ENCODE data around the gene SGSM2. TPM values are rescaled to one million over a fixed set of nuclear protein-coding genes. Genes with fewer than 3 reads are reported as not detected.

SGSM2 gene
- total RNA-seq, 1 experiment from 2014 or later, result 47.2 TPM

- no peak overlapping the region for H3K9ac ChIP-seq (ENCODE audit: low read length)
- H3K4me3 ChIP-seq (ENCODE audit: low read length), result no peak overlapping the region
- H2AFZ ChIP-seq (ENCODE audit: low read length), result no peak overlapping the region
- H3K79me2 ChIP-seq (ENCODE audit: low read length), result peaks cover 33% of the 10 kb centered on the region
- H4K20me1 ChIP-seq (ENCODE audit: low read length), result no peaks in the 10 kb centered on the region
- no peak for DNase-seq
- no peak overlapping the region for H3K4me2 ChIP-seq (ENCODE audit: low read length)
- no peaks in the 10 kb centered on the region for H3K9me2 ChIP-seq (replicated peaks; ENCODE audit: low read length)
- no peaks in the 10 kb centered on the region; the same call in 1 of the 2 replicates for H3K36me3 ChIP-seq (ENCODE audit: low read depth, low read length)
- 0 out of 2 replicates have a peak, but pooled peaks cover 3% of the 10 kb centered on the region for H3K4me1 ChIP-seq (ENCODE audit: insufficient read depth, low read length)
- ChIA-PET POLR2A (ENCODE audit: unreplicated experiment) (interaction anchor here (0.6 kb wide), 1 partner anchor 34 kb away, joined by 5 read pairs; no protein-coding TSS in a partner anchor), CTCF (no interaction called here)
- no peaks in the 10 kb centered on the region for H3F3A ChIP-seq (ENCODE audit: low read length, unreplicated experiment)
- ATAC-seq, result no peak
- TF ChIP-seq EZH2phosphoT487 (IDR thresholded peaks at IDR 0.05; ENCODE audit: borderline replicate concordance, low read length), result no peak
- no peak for TF ChIP-seq CTCF (conservative IDR thresholded peaks at IDR 0.05; ENCODE audit: low read depth, low read length)
- no peak for TF ChIP-seq EZH2 (IDR thresholded peaks at IDR 0.05; ENCODE audit: low read length, unreplicated experiment)
- BruUV-seq (replicated peaks), result no TSS peak
- intact Hi-C loops (cut with micrococcal nuclease), result no loop called here
- no peaks in the 10 kb centered on the region for H3K27me3 ChIP-seq (ENCODE audit: low read length)
- no peaks in the 10 kb centered on the region for H3K9me3 ChIP-seq (ENCODE audit: low read length)
- H3K27ac ChIP-seq (ENCODE audit: low read length), result no peak overlapping the region
Measured at GRCh38 chr17:2299136-2299535, 38.2 kb upstream of the SGSM2 start.

DNA sequence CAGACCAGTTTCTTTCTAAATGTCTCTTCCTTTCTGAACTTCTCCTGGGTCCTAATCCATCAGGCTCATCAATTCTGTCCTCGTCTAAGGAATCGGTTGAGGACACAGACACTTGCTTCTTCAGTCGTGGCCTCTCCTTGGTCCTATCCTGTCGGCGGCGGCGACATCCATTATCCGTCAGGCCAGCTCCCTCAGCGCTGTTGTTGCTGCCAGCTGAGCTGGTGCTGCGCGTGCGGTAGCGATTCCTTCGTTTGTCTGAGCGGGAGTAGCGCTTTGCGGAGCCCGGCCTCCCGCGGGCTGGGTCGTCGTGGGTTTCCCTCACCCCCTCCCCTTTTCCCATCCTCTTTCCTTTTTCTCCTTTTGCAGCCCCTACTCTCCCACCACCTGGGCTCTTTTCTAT lies 37.5 kb upstream of the SGSM2 start:
- intact Hi-C loops (cut with micrococcal nuclease), result no loop called here
- Histone ChIP-seq H3K9me3 (ENCODE audit: low read length) (no peaks in the 10 kb centered on the region), H3F3A (ENCODE audit: low read length, unreplicated experiment) (no peaks in the 10 kb centered on the region), H3K27ac (ENCODE audit: low read length) (no peak overlapping the region), H3K27me3 (ENCODE audit: low read length) (no peaks in the 10 kb centered on the region), H3K36me3 (ENCODE audit: low read depth, low read length) (no peaks in the 10 kb centered on the region; the same call in 1 of the 2 replicates), H2AFZ (ENCODE audit: low read length) (no peak overlapping the region), H3K4me3 (ENCODE audit: low read length) (no peak overlapping the region), H3K4me1 (ENCODE audit: insufficient read depth, low read length) (0 out of 2 replicates have a peak, but pooled peaks cover 3% of the 10 kb centered on the region), H3K79me2 (ENCODE audit: low read length) (peaks cover 37% of the 10 kb centered on the region), H4K20me1 (ENCODE audit: low read length) (no peaks in the 10 kb centered on the region), H3K4me2 (ENCODE audit: low read length) (no peak overlapping the region), H3K9me2 (replicated peaks; ENCODE audit: low read length) (no peaks in the 10 kb centered on the region), H3K9ac (ENCODE audit: low read length) (no peak overlapping the region)
- ChIA-PET CTCF (no interaction called here), POLR2A (ENCODE audit: unreplicated experiment) (interaction anchor here (0.6 kb wide), 1 partner anchor 33 kb away, joined by 5 read pairs; no protein-coding TSS in a partner anchor)
- BruUV-seq (replicated peaks), result no TSS peak
- TF ChIP-seq CTCF (conservative IDR thresholded peaks at IDR 0.05; ENCODE audit: low read depth, low read length), result no peak
- TF ChIP-seq EZH2 (IDR thresholded peaks at IDR 0.05; ENCODE audit: low read length, unreplicated experiment), result no peak
- no peak for TF ChIP-seq EZH2phosphoT487 (IDR thresholded peaks at IDR 0.05; ENCODE audit: borderline replicate concordance, low read length)
- no peak for DNase-seq
- no peak for ATAC-seq

DNA sequence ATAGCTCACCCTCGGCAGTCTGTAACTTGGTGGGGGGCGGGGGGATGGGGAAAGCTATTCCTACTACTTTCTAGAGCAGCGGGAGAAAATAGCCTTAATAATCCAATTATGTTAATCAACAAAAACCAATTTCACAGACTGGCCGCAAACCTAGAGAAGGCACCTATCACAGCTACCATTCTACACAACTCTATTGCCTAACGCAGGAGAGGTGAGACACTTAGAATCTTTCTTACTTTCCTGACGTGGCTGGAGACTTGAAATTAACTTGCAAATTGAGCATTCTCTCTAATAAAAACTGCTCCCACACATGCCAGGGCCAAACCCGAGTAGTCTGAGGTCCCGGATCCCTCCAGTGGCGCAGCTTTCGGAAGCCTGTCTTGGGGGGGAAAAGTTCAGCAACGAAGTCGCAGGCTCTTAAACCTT lies 34.5 kb upstream of the SGSM2 start:
- CTCF ChIA-PET, result interaction anchor here (0.6 kb wide), 1 partner anchor 50 kb away, joined by 3 read pairs; no protein-coding TSS in a partner anchor
- Histone ChIP-seq H3K27ac (ENCODE audit: low read length) (peak overlapping the region; percentile 48; the same call in 1 of the 2 replicates), H3K9me3 (ENCODE audit: low read length) (no peaks in the 10 kb centered on the region), H3K4me2 (ENCODE audit: low read length) (peak overlapping the region; percentile 82), H3K4me1 (ENCODE audit: insufficient read depth, low read length) (0 out of 2 replicates have a peak, but pooled peaks cover 3% of the 10 kb centered on the region), H2AFZ (ENCODE audit: low read length) (peak overlapping the region; percentile 83), H3K9me2 (replicated peaks; ENCODE audit: low read length) (no peaks in the 10 kb centered on the region), H4K20me1 (ENCODE audit: low read length) (no peaks in the 10 kb centered on the region), H3K9ac (ENCODE audit: low read length) (peak overlapping the region; percentile 84), H3K79me2 (ENCODE audit: low read length) (peaks cover 39% of the 10 kb centered on the region), H3F3A (ENCODE audit: low read length, unreplicated experiment) (no peaks in the 10 kb centered on the region), H3K27me3 (ENCODE audit: low read length) (no peaks in the 10 kb centered on the region), H3K4me3 (ENCODE audit: low read length) (peak overlapping the region; percentile 91), H3K36me3 (ENCODE audit: low read depth, low read length) (no peaks in the 10 kb centered on the region; the same call in 1 of the 2 replicates)
- ATAC-seq, result peak; percentile 3; the same call in 1 of the 2 replicates
- POLR2A ChIA-PET (ENCODE audit: unreplicated experiment), result no interaction called here
- intact Hi-C loops (cut with micrococcal nuclease), result no loop called here
- no peak for DNase-seq
- TSS peak; percentile 49 for BruUV-seq (replicated peaks)
- TF ChIP-seq EZH2phosphoT487 (IDR thresholded peaks at IDR 0.05; ENCODE audit: borderline replicate concordance, low read length) (no peak), CTCF (conservative IDR thresholded peaks at IDR 0.05; ENCODE audit: low read depth, low read length) (no peak), EZH2 (IDR thresholded peaks at IDR 0.05; ENCODE audit: low read length, unreplicated experiment) (no peak)
